WTC11 (cell line): ENCODE data around the gene GINS1. TPM values are rescaled to one million over a fixed set of nuclear protein-coding genes. Genes with fewer than 3 reads are reported as not detected.

Source experiments
- ATAC-seq: fragments of 200-7000 bp; cut with Tn5 transposase; 2 replicates; pipeline ENCODE4 v1.10.0; 2021; ENCODE audit warnings: mild to moderate bottlenecking, moderate library complexity
- CTCF ChIA-PET: fragments of 300-600 bp; sonication (Branson Sonifier 250); formaldehyde crosslinking; loops from one replicate; lab custom pipeline; 2021; ENCODE audit warnings: antibody characterized with exemption; lab: Charles Lee
- POLR2A ChIA-PET: fragments of 350-600 bp; sonication (Branson Sonifier 250); formaldehyde crosslinking; loops from one replicate; lab custom pipeline; 2021; ENCODE audit warnings: antibody characterized with exemption; lab: Charles Lee
- DNase-seq: peaks from one replicate; pipeline ENCODE4 v3.0.0; 2021; ENCODE audit warnings: low spot score
- H3K27ac Mint-ChIP-seq: 2 replicates; pipeline ENCODE4 v1.8.0; 2021; ENCODE audit warnings: mixed read lengths
- H3K27me3 Mint-ChIP-seq: 2 replicates; pipeline ENCODE4 v1.8.0; 2021; ENCODE audit warnings: low read depth, mild to moderate bottlenecking, moderate library complexity, mixed read lengths
- H3K36me3 Mint-ChIP-seq: 2 replicates; pipeline ENCODE4 v1.8.0; 2021; ENCODE audit warnings: mixed read lengths
- H3K4me1 Mint-ChIP-seq: 2 replicates; pipeline ENCODE4 v1.8.0; 2022; ENCODE audit warnings: mixed read lengths
- H3K4me3 Mint-ChIP-seq: 2 replicates; pipeline ENCODE4 v1.8.0; 2021; ENCODE audit warnings: mild to moderate bottlenecking, moderate library complexity, mixed read lengths
- H3K9me3 Mint-ChIP-seq: 2 replicates; pipeline ENCODE4 v1.8.0; 2021; ENCODE audit warnings: mixed read lengths
- ZNF416 ChIP-seq: fragments of 250-450 bp; sonication (Bioruptor Pico); IDR thresholded peaks from 2 replicates; pipeline ENCODE4 v1.9.0; 2021; ENCODE audit warnings: mild to moderate bottlenecking, inconsistent platforms
- total RNA-seq: library from RNA; stranded (reverse); gene quantifications from 3 replicates; pipeline ENCODE4 v1.2.3, GENCODE V29; 2021
- TF ChIP-seq, protein P1 (sequence below): fragments of 250-450 bp; sonication (Bioruptor Pico); IDR thresholded peaks from 2 replicates; pipeline ENCODE4 v1.9.0; 2021; ENCODE audit warnings: mild to moderate bottlenecking

The GINS1 gene
- total RNA-seq, 1 experiment from 2014 or later, result 70.4 TPM

- DNase-seq, result no peak
- TF ChIP-seq ZNF416 (CRISPR knock-in tag), result no peak
- ATAC-seq, result no peak
- H3K27ac Mint-ChIP-seq, result no peak overlapping the region
- no peaks in the 10 kb centered on the region for H3K27me3 Mint-ChIP-seq
- no peak overlapping the region for H3K4me3 Mint-ChIP-seq
- POLR2A ChIA-PET, result no interaction called here
- CTCF ChIA-PET, result interaction anchor here (0.8 kb wide), 1 partner anchor 12 kb away, joined by 3 read pairs; no protein-coding TSS in a partner anchor
- peaks cover under 1% of the 10 kb centered on the region; the same call in 1 of the 2 replicates for H3K4me1 Mint-ChIP-seq
- H3K36me3 Mint-ChIP-seq, result peaks cover 21% of the 10 kb centered on the region
- no peaks in the 10 kb centered on the region for H3K9me3 Mint-ChIP-seq
Observed at GRCh38 chr20:25496968-25497401, 89.5 kb downstream of the GINS1 start.

- no peaks in the 10 kb centered on the region for H3K4me1 Mint-ChIP-seq
- ATAC-seq (no peak), DNase-seq (no peak)
- H3K36me3 Mint-ChIP-seq, result peaks cover 23% of the 10 kb centered on the region
- ChIA-PET CTCF (interaction anchor here (0.8 to 1.0 kb wide), 2 partner anchors 11 to 28 kb away, joined by 3 to 4 read pairs; no protein-coding TSS in a partner anchor), POLR2A (no interaction called here)
- H3K4me3 Mint-ChIP-seq, result no peak overlapping the region
- H3K27ac Mint-ChIP-seq, result no peak overlapping the region
- TF ChIP-seq, protein P1, sequence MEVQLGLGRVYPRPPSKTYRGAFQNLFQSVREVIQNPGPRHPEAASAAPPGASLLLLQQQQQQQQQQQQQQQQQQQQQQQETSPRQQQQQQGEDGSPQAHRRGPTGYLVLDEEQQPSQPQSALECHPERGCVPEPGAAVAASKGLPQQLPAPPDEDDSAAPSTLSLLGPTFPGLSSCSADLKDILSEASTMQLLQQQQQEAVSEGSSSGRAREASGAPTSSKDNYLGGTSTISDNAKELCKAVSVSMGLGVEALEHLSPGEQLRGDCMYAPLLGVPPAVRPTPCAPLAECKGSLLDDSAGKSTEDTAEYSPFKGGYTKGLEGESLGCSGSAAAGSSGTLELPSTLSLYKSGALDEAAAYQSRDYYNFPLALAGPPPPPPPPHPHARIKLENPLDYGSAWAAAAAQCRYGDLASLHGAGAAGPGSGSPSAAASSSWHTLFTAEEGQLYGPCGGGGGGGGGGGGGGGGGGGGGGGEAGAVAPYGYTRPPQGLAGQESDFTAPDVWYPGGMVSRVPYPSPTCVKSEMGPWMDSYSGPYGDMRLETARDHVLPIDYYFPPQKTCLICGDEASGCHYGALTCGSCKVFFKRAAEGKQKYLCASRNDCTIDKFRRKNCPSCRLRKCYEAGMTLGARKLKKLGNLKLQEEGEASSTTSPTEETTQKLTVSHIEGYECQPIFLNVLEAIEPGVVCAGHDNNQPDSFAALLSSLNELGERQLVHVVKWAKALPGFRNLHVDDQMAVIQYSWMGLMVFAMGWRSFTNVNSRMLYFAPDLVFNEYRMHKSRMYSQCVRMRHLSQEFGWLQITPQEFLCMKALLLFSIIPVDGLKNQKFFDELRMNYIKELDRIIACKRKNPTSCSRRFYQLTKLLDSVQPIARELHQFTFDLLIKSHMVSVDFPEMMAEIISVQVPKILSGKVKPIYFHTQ (CRISPR knock-in tag), result no peak
- no peaks in the 10 kb centered on the region for H3K27me3 Mint-ChIP-seq
- H3K9me3 Mint-ChIP-seq, result no peaks in the 10 kb centered on the region
Observed at GRCh38 chr20:25497586-25498279, 90.3 kb downstream of the GINS1 start.

Other genes starting within 250 kb of the GINS1 start
- 41.1 to 56.9 TPM (median 47.4 TPM) in 3 replicates for gene ENTPD6, start 212.0 kb upstream of the GINS1 start, total RNA-seq
- 44.5 to 48.5 TPM (median 46.3 TPM) in 3 replicates for gene PYGB, start 159.6 kb upstream of the GINS1 start, total RNA-seq
- 63.1 to 68.7 TPM (median 68.2 TPM) in 3 replicates for gene ABHD12, start 16.8 kb upstream of the GINS1 start, total RNA-seq
- 34.4 to 36.3 TPM (median 36.0 TPM) in 3 replicates for gene NINL, start 177.9 kb downstream of the GINS1 start, total RNA-seq
- gene NANP, start 216.3 kb downstream of the GINS1 start, total RNA-seq, result 4.2 to 5.1 TPM (median 4.8 TPM) in 3 replicates